Measurements from ENCODE around the gene ACTR5. TPM values are rescaled to one million over a fixed set of nuclear protein-coding genes. Genes with fewer than 3 reads are reported as not detected.
A peak's percentile ranks its signal among the peaks of the same experiment; 100 is the strongest.

ACTR5 gene
- total and polyA plus RNA-seq, 2 of the 13 experiments (the other 11 are each of a cell fraction or from before 2014, with no cell fraction given), result 19.5 to 20.5 TPM

DNA sequence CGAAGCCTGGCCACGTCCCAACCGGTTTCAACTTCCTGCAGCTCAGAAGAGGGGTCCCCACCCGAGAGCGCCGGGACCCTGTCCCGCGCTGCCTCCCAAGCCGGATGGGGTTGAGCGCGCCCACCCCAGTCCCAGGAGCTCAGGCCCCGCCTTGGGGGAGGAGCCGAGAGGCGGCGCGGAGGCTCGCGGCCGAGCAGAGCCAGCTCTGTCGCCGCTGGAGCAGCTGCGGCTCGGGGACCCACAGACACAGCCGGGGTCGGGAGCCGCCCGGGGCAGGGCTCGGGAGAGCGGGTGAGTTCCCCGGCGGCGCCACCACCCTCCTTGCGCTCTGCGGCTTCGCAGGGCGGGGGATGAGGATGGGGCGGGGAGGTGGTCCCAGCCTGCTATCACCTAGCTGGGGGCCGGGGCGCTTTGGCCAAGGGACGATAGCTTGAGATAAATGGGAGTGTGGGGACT is 57.3 kb downstream of the ACTR5 start, which contains the start of gene PPP1R16B (continued):
- TF ChIP-seq KLF12 (CRISPR knock-in tag; IDR thresholded peaks at IDR 0.05; ENCODE audit: borderline replicate concordance) (no peak), RXRB (CRISPR knock-in tag; IDR thresholded peaks at IDR 0.05; ENCODE audit: borderline replicate concordance) (no peak), ZNF713 (CRISPR knock-in tag; IDR thresholded peaks at IDR 0.05) (no peak), ZNF780A (CRISPR knock-in tag; IDR thresholded peaks at IDR 0.05) (no peak), BORCS8-MEF2B (CRISPR knock-in tag; IDR thresholded peaks at IDR 0.05) (no peak), ZNF788 (CRISPR knock-in tag; IDR thresholded peaks at IDR 0.05; ENCODE audit: borderline replicate concordance) (0 out of 2 replicates have a peak, but pooled peaks have one; percentile 48), ZNF747 (CRISPR knock-in tag; IDR thresholded peaks at IDR 0.05; ENCODE audit: borderline replicate concordance) (no peak), ZNF326 (CRISPR knock-in tag; IDR thresholded peaks at IDR 0.05; ENCODE audit: borderline replicate concordance) (no peak), SNRNP70 (IDR thresholded peaks at IDR 0.05; ENCODE audit: low read depth, low read length) (no peak), ZBTB38 (CRISPR knock-in tag; IDR thresholded peaks at IDR 0.05) (peak; percentile 11; the same call in 1 of the 2 replicates), PLRG1 (conservative IDR thresholded peaks at IDR 0.05) (no peak), ZNF572 (CRISPR knock-in tag; IDR thresholded peaks at IDR 0.05) (no peak), KLF6 (CRISPR knock-in tag; IDR thresholded peaks at IDR 0.05) (no peak), EZH2 (conservative IDR thresholded peaks at IDR 0.05; ENCODE audit: low read depth, low read length) (peak; percentile 65; the same call in 1 of the 2 replicates), IKZF4 (CRISPR knock-in tag; IDR thresholded peaks at IDR 0.05; ENCODE audit: borderline replicate concordance, low read depth, not compliant biosample characterization) (no peak), EED (CRISPR knock-in tag; IDR thresholded peaks at IDR 0.05) (peak; percentile 49; the same call in 1 of the 2 replicates), ZNF569 (CRISPR knock-in tag; IDR thresholded peaks at IDR 0.05; ENCODE audit: borderline replicate concordance) (no peak)
- TF ChIP-seq, protein P1, sequence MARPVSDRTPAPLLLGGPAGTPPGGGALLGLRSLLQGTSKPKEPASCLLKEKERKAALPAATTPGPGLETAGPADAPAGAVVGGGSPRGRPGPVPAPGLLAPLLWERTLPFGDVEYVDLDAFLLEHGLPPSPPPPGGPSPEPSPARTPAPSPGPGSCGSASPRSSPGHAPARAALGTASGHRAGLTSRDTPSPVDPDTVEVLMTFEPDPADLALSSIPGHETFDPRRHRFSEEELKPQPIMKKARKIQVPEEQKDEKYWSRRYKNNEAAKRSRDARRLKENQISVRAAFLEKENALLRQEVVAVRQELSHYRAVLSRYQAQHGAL (CRISPR knock-in tag; IDR thresholded peaks at IDR 0.05; ENCODE audit: not compliant biosample characterization), result no peak
- TF ChIP-seq, protein P2, sequence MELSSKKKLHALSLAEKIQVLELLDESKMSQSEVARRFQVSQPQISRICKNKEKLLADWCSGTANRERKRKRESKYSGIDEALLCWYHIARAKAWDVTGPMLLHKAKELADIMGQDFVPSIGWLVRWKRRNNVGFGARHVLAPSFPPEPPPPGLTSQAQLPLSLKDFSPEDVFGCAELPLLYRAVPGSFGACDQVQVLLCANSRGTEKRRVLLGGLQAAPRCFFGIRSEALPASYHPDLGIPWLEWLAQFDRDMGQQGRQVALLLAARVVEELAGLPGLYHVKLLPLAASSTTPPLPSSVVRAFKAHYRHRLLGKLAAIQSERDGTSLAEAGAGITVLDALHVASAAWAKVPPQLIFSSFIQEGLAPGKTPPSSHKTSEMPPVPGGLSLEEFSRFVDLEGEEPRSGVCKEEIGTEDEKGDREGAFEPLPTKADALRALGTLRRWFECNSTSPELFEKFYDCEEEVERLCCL (CRISPR knock-in tag; IDR thresholded peaks at IDR 0.05; ENCODE audit: borderline replicate concordance), result no peak
- TF ChIP-seq, protein P3, sequence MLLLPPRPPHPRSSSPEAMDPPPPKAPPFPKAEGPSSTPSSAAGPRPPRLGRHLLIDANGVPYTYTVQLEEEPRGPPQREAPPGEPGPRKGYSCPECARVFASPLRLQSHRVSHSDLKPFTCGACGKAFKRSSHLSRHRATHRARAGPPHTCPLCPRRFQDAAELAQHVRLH (CRISPR knock-in tag; IDR thresholded peaks at IDR 0.05; ENCODE audit: borderline replicate concordance, low read depth), result no peak
- TF ChIP-seq, protein P4, sequence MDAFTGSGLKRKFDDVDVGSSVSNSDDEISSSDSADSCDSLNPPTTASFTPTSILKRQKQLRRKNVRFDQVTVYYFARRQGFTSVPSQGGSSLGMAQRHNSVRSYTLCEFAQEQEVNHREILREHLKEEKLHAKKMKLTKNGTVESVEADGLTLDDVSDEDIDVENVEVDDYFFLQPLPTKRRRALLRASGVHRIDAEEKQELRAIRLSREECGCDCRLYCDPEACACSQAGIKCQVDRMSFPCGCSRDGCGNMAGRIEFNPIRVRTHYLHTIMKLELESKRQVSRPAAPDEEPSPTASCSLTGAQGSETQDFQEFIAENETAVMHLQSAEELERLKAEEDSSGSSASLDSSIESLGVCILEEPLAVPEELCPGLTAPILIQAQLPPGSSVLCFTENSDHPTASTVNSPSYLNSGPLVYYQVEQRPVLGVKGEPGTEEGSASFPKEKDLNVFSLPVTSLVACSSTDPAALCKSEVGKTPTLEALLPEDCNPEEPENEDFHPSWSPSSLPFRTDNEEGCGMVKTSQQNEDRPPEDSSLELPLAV (CRISPR knock-in tag; conservative IDR thresholded peaks at IDR 0.05; ENCODE audit: low read depth), result no peak
- TF ChIP-seq, protein P5, sequence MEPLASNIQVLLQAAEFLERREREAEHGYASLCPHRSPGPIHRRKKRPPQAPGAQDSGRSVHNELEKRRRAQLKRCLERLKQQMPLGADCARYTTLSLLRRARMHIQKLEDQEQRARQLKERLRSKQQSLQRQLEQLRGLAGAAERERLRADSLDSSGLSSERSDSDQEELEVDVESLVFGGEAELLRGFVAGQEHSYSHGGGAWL (CRISPR knock-in tag; IDR thresholded peaks at IDR 0.05), result no peak
